Epithelial cell of proximal tubule (primary cell): ENCODE results near the gene ALCAM. TPM values are rescaled to one million over a fixed set of nuclear protein-coding genes. Genes with fewer than 3 reads are reported as not detected.

Source experiments
- DNase-seq: peaks from one replicate; pipeline ENCODE4 v3.0.0-alpha.2; 2011; ENCODE audit warnings: low read depth
- H3K4me3 ChIP-seq: 2 replicates; pipeline ENCODE4 v1.5.1; 2011; ENCODE audit warnings: low read depth, mild to moderate bottlenecking, low read length
- CTCF ChIP-seq: conservative IDR thresholded peaks from 2 replicates; pipeline ENCODE4 v1.5.1; 2012; ENCODE audit warnings: low read depth, mild to moderate bottlenecking, low read length
- total RNA-seq: library from RNA; depleted of rRNA; stranded (reverse); fragments of >200 nt; gene quantifications from 2 replicates; pipeline ENCODE4 v1.2.3, GENCODE V29; 2015

The ALCAM gene
- total RNA-seq, 1 donor from 2014 or later, result 121 TPM

GRCh38 chr3:105348307-105348706 is 18.4 kb upstream of the ALCAM start:
- no peak for TF ChIP-seq CTCF
- no peak for DNase-seq
- H3K4me3 ChIP-seq, result no peak overlapping the region

- no peak for DNase-seq
- no peak for TF ChIP-seq CTCF
- no peak overlapping the region for H3K4me3 ChIP-seq
Observed at GRCh38 chr3:105349684-105350387, 16.9 kb upstream of the ALCAM start.

- DNase-seq, result no peak
- TF ChIP-seq CTCF, result no peak
- no peak overlapping the region for H3K4me3 ChIP-seq
Observed at GRCh38 chr3:105351821-105352220, 14.9 kb upstream of the ALCAM start.

GRCh38 chr3:105352976-105353375 is 13.7 kb upstream of the ALCAM start:
- DNase-seq, result no peak
- H3K4me3 ChIP-seq, result no peak overlapping the region
- TF ChIP-seq CTCF, result no peak

- no peak for DNase-seq
Observed at GRCh38 chr3:105353485-105354161, 13.1 kb upstream of the ALCAM start.

GRCh38 chr3:105354429-105354828 is 12.3 kb upstream of the ALCAM start:
- no peak for DNase-seq
- peak overlapping the region; percentile 65 for H3K4me3 ChIP-seq
- TF ChIP-seq CTCF, result no peak

More at GRCh38 chr3:105353485-105354161, 13.1 kb upstream of the ALCAM start:
- peak overlapping the region; percentile 65 for H3K4me3 ChIP-seq
- TF ChIP-seq CTCF, result no peak
